Mesothelial cell of epicardium (in vitro differentiated cells): Measurements from ENCODE around the gene TBC1D2. TPM values are rescaled to one million over a fixed set of nuclear protein-coding genes. Genes with fewer than 3 reads are reported as not detected.

Experiments used
- DNase-seq, 2 experiments: peaks; one replicate each; pipeline ENCODE4 v3.0.0; 2021; ENCODE audit warnings: low spot score in 2 of 2; ENCODE audit not compliant: unreplicated experiment in 2 of 2
- H3K27ac Mint-ChIP-seq: 2 replicates; pipeline ENCODE4 v1.8.0; 2021; ENCODE audit warnings: mixed read lengths
- H3K27me3 Mint-ChIP-seq: 2 replicates; pipeline ENCODE4 v1.8.0; 2021; ENCODE audit warnings: low read depth, mixed read lengths
- H3K36me3 Mint-ChIP-seq: 2 replicates; pipeline ENCODE4 v1.8.0; 2021; ENCODE audit warnings: mixed read lengths
- H3K4me1 Mint-ChIP-seq: 2 replicates; pipeline ENCODE4 v1.8.0; 2021; ENCODE audit warnings: mixed read lengths
- H3K4me3 Mint-ChIP-seq: 2 replicates; pipeline ENCODE4 v1.8.0; 2021; ENCODE audit warnings: mild to moderate bottlenecking, moderate library complexity, mixed read lengths
- H3K9me3 Mint-ChIP-seq: 2 replicates; pipeline ENCODE4 v1.8.0; 2021; ENCODE audit warnings: mixed read lengths
- total RNA-seq: library from RNA; stranded (reverse); gene quantifications from 3 replicates; pipeline ENCODE4 v1.2.1, GENCODE V29; 2021
- TF ChIP-seq, protein P1 (sequence below): fragments of 200-600 bp; sonication (generic); IDR thresholded peaks from one replicate; pipeline ENCODE4 v1.5.0; 2021; ENCODE audit warnings: antibody characterized with exemption; ENCODE audit not compliant: unreplicated experiment

The TBC1D2 gene
- total RNA-seq, 1 donor from 2014 or later: 7.0 TPM

DNA sequence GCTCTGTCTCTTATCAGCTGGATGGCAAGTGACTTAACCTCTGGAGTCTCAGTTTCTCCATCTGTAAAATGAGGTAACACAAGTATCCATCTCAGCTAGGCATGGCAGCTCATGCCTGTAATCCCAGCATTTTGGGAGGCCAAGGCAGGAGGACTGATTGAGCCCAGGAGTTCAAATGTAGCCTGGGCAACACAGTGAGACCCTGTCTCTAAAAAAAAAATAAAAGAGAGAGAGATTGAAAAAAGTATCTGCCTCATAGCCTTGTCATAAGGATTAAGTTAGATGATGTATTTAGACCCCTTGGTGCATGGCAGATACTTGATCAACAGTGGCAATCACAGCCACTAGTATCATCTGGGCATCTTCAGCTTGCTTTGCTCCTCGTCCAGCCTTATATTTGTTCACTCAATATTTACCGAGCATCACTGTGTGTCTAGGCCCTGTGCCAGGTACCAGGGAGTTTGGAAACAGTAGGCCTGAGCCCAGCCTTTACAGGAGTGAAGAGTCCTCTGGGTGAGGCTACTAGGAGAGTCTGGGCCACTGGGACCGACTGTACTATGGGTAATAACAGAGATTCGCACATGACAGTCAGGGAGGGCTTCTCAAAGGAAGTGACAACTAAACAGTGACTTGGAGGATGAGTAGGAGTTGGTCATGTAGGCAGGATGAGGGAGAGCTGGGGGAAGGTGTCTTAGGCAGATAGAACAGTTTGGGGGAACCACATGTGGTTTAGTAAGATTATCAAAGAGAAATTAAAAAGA is 97.2 kb downstream of the TBC1D2 start:
- Mint-ChIP-seq H3K36me3 (no peaks in the 10 kb centered on the region), H3K27me3 (no peaks in the 10 kb centered on the region), H3K9me3 (no peaks in the 10 kb centered on the region), H3K4me1 (peaks cover 15% of the 10 kb centered on the region), H3K27ac (no peak overlapping the region), H3K4me3 (no peak overlapping the region)
- TF ChIP-seq, protein P1, sequence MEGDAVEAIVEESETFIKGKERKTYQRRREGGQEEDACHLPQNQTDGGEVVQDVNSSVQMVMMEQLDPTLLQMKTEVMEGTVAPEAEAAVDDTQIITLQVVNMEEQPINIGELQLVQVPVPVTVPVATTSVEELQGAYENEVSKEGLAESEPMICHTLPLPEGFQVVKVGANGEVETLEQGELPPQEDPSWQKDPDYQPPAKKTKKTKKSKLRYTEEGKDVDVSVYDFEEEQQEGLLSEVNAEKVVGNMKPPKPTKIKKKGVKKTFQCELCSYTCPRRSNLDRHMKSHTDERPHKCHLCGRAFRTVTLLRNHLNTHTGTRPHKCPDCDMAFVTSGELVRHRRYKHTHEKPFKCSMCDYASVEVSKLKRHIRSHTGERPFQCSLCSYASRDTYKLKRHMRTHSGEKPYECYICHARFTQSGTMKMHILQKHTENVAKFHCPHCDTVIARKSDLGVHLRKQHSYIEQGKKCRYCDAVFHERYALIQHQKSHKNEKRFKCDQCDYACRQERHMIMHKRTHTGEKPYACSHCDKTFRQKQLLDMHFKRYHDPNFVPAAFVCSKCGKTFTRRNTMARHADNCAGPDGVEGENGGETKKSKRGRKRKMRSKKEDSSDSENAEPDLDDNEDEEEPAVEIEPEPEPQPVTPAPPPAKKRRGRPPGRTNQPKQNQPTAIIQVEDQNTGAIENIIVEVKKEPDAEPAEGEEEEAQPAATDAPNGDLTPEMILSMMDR: no peak
- no peak for DNase-seq

DNA sequence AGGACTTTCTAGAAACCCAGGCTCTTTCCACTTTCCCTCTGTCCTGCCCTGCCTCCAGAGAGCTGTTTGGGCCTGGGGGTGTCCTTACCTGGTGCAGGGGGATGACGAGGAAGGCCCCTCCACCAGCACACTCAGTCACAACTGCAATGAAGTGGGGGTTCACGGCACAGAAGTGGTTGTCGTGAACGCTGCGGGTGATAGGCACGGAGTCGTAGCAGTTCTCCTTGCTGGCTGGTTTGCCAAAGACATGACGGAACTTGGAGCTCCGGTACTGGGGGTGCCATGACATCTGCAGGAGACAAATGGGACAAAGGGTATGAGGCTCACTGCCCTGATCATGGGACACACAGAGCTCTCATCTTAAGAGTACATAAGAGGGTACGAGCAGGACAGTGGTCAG is 98.1 kb downstream of the TBC1D2 start:
- Mint-ChIP-seq H3K27me3 (no peaks in the 10 kb centered on the region), H3K4me3 (no peak overlapping the region), H3K4me1 (peaks cover 15% of the 10 kb centered on the region), H3K27ac (no peak overlapping the region), H3K36me3 (no peaks in the 10 kb centered on the region), H3K9me3 (no peaks in the 10 kb centered on the region)
- DNase-seq: no peak
- TF ChIP-seq, protein P1: no peak

DNA sequence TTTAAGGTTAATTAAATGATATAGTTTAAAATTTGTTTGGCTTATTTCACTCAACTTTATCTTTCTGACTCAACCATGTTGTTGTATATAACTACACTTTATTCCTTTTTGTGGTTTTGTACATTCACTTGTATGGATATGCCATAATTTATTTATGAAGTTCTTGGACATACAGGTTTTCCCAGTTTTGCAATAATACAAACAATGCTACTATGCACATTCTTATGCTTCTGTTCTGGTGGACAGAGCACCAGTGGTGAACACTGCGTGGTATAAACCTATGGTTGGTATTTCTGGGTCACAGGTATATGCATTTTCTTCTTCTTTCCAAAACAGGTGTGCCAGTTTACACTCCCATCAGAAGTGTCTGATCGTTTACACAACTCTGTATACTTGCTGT is 100.8 kb downstream of the TBC1D2 start:
- Mint-ChIP-seq H3K4me1 (peaks cover 15% of the 10 kb centered on the region), H3K9me3 (no peaks in the 10 kb centered on the region), H3K27me3 (no peaks in the 10 kb centered on the region), H3K4me3 (no peak overlapping the region), H3K27ac (peak overlapping the region; percentile 27), H3K36me3 (no peaks in the 10 kb centered on the region)
- TF ChIP-seq, protein P1: no peak
- no peak for DNase-seq

DNA sequence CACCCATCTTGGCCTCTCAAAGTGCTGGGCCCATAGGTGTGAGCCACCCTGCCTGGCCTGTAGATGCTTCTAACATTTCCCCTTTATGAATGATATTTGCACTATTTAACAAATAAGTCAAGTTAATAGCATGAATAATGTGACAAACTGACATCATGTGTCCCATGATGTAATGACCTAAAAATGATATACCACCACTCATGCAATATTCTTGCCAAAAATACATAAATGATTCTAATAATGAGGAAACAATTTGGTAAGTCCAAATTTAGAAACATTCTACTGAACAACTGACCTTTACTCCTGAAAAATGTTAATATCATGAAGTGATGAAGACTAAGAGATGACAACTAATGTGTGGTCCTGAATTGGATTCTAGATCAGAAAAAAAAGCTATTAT is 102.9 kb downstream of the TBC1D2 start:
- H3K9me3 Mint-ChIP-seq: no peaks in the 10 kb centered on the region
- H3K36me3 Mint-ChIP-seq: no peaks in the 10 kb centered on the region
- H3K27me3 Mint-ChIP-seq: no peaks in the 10 kb centered on the region
- DNase-seq: no peak
- TF ChIP-seq, protein P1: no peak
- peaks cover 15% of the 10 kb centered on the region for H3K4me1 Mint-ChIP-seq
- no peak overlapping the region for H3K4me3 Mint-ChIP-seq
- no peak overlapping the region for H3K27ac Mint-ChIP-seq

DNA sequence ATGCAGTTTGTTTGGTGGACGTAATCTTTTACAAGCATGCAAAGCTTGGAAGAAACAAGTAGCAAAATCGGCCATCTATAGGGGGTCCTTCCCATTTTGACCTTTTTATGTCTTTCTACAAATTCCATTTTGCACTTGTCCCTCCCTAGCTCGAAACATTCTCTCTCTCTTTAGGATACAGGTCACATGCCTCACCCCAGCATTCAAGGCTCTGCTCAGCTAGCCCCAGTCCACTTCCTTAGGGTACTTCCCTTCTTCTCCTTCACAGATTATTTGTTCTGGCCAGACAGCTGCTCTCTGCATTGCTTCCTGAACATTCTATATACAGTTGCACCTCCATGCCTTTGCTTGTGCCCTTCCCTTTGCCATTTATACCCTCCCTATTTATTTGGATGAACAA is 104.7 kb downstream of the TBC1D2 start:
- Mint-ChIP-seq H3K4me3 (no peak overlapping the region), H3K9me3 (no peaks in the 10 kb centered on the region), H3K36me3 (no peaks in the 10 kb centered on the region), H3K27ac (no peak overlapping the region), H3K4me1 (peaks cover 24% of the 10 kb centered on the region), H3K27me3 (no peaks in the 10 kb centered on the region)
- DNase-seq: no peak
- TF ChIP-seq, protein P1: no peak
